NCI-H1417 (cell line): ENCODE data around the gene NLRP10.
A peak's percentile ranks its signal among the peaks of the same experiment; 100 is the strongest.

Experiments used
- DNase-seq, 3 experiments: peaks; one replicate each; lab custom pipeline; 2025; lab: John Stamatoyannopoulos, UW

The NLRP10 gene

DNA sequence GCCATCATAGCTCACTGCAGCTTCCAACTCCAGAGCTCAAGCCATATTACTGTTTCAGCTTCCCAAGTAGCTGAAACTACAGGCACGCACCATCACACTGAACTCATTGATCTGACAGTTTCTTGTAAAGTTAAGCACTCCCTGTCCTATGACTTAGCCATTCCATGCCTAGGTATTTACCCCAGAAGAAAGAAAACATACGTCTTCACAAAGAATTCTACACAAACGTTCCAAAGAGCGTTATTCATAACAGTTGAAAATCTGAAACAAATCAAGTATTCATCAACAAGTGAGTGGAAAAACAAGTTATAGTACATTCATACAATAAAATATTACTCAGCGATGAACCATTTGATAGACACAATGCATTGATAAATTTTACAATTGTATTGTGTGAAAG is 7.8 kb upstream of the NLRP10 start:
- no peak for DNase-seq

DNA sequence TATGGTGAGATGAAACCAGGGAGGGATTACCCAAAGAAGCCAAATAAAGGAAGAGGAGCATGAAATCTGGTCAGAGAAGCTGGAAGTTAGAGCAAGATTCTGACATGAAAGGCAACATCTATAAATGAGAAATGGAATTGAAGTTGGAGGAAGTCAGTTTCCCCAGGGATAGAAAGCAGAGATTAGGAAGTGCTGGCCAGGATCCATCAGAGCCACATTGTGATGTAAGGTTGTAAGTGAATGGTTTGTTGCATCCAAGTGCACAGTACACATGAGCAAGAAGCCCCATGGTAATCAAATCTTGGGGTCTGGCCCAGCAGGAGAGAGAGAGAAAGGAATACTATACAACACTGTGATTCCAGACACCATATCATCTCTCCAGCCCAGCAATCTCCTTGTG is 6.6 kb upstream of the NLRP10 start:
- DNase-seq: no peak

DNA sequence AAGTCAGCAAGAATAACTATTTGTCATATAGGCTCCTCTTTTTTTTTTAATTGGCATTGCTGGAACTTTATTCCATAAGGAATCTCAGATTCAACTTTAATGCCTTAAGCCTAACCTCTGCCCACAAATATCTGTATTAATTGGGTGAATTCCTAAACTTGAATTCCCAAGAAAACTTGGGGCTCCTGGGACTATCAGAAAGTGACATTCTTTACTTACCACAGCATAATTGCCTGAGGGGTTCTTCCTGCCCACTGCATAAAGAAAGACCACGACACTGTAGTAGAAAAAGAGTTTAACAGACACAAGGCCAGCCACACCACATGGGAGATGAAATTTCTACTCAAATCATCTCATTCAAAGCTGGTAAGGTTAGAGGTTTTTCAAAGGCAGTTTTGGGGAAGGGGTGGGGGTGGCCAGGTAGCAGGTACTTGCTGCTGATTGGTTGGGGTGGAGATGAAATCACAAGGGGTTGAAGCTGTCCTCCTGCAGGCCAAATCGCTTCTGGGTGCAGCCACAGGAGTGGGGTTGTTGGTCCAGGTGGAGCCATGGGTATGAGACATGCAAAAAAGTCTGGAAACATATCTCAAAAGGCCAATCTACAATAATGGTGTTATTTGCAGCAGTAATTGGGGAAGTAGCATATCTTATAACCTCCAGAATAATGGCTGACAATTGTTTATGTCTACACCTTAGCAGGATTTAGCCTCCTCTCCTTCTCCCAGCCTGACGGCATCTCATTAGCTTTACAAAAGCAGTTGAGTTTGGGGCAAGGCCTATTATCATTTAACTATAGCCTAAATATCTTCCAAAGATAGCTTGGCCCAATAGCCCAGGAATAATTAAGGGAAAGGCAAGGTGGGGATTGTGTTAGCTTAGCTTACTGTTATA is 4.8 kb upstream of the NLRP10 start:
- no peak for DNase-seq

DNA sequence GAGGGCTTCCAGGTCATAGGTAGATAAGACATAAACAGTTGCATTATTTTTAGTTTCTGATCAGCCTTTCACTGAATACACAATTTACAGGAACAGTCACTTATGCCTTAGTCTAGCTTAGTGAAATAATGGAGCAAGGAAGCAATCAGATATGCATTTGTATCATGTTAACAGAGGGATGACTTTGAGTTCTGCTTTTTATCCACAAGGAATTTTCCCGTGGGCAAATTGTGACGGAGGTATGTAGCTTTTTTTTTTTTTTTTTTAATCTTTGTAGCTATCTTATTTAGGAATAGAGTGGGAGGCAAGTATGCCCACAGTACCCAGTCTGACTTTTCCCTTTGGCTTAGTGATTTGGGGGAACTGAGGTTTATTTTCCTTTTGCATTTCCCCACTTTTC is 3.4 kb upstream of the NLRP10 start:
- no peak for DNase-seq

DNA sequence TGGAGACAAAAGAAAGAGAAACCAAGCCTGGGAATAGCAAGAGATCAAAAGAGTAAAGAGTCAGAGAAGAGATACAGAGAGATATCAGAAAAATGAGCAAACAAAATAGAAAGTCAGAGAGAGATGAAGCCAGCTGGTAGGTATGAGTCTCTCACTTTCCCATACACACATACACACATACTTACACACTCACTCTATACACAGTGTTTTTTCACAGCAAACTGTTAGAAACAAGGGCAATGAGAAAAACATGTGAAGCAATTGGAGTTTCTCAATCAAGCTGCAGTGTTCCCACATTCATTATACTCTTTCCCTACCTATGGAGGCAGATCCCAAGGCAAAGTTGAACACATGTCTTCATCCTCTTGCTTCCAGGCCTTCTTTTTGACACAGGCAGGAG is 2.6 kb upstream of the NLRP10 start:
- DNase-seq: no peak

DNA sequence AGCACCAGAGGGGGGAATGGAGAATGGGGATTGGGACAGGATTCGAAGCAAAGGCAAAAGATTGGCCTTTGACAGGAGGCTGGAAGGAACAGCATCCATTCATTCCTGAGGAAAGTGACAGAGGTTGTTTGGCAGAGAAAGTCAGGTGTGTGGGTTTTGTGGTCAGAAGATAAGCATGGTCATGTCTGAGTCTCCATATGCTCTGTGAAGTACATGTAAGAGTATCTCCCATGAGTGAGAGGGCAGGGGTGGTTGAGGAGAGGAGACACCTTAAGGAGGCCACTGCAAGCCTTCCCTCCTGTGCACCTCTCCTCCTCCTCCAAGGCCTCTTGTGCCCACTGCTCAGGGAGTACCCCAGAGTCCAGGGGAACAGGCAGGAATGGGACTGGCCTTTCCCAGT is 1.9 kb upstream of the NLRP10 start:
- no peak for DNase-seq

DNA sequence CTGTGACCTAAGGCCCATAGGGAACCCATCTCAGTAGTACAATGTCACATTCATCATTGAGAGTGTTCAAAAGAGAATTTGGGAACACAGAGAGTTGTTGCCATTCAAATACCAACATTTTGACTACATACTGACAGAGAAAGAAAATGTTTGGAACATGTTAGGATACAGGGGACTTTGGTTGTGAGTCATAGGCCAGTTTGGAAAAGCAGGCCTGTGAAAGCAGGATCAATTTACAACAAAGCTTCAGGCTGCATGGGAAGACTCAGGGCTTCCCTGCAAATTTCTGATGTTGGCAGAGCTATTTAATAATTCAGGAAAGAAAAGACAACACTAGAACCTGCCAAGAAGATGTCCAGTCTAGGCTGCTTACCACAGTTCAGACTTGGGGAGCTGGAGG is 374 bp downstream of the NLRP10 start:
- no peak for DNase-seq

DNA sequence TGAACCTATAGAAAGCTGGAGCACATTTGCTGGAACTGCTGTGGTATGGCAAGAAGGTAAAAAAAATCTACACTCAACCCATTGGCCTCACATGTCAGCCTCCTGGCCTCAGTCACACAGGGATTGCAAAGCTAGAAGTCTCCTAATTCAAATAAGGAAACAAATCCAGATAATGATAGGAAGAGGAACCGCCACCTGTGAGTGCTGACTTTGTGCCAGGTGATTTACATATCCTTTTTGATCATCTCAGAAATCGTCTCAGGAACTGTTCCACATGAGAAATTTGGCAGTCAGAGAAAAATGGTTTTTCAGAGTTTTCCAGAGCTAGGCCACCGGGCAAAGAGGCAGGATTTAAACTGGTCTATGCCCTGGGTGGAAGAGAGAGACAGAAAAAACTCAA is 986 bp downstream of the NLRP10 start:
- DNase-seq: no peak

DNA sequence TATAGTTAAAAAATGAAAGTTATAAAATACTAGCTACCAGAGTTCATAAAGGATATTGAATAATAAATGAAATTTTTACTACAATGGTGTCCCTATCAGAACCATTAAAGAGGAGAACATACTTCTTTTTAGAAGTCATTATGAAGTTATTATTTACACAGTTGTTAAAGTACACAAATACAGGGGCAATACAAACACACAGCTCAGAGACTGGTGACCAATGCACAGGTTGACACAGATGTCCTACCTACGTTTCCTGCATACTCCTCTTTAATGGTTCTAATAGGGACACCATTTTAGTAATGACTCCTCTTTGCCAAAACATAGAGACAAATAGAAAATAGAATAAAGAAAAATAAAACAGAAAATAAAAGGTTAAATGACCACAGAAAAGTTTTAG is 10.1 kb downstream of the NLRP10 start:
- DNase-seq: no peak

DNA sequence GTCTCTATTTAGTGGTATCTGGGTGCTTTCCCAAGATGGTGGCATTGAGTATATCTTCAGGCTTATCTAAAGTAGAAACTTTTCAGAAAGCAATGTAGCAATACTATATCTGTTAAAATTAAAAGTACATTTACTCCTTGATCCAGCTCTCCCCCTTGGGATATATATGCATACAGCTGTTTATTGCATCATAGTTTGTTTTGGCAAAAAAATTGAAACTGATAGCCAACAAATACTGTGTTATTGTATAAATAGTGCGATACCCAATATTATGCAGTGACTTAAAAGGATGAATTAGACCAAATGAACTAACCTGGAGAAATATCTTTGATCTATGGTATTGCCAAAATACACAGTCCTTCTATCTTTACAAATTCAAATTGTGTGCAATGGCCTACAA is 15.3 kb downstream of the NLRP10 start:
- no peak for DNase-seq

DNA sequence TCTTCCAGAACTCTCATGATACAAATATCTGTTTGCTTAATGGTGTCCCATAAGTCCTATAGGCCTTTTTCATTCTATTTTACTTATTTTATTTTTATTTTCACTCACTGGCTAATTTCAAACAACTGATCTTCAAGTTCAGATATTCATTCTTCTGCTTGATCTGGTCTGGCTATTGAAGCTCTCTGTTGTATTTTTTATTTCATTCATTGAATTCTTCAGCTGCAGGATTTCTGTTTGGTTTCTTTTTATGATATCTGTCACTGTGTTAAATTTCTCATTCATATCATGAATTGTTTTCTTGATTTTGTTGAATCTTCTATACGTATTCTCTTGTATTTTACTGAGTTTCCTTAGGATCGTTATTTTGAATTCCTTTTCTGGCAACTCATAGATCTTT is 21.1 kb downstream of the NLRP10 start:
- DNase-seq: no peak

DNA sequence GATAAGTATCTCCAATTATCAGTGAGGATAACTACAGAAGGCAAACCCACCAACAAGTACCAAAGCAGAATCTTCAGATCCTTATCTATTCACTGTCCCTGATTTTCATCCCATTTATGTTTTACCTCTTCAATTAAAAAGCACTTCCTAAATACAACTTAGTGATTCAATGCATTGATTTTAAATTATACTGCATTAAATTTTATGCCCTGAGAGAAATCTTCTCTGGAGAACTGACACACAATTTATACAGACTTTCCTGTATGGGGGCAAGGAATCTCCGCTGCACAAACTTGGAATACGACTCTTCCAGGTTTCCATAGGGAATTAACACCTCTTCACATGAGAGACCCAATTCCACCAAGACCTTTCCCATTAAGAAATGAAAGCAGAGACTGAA is 23.6 kb downstream of the NLRP10 start, which contains the start of gene OR10A3:
Gene OR10A3, minus strand, starts transcription at position 101 of the 400 bp plus-strand sequence. CDS start 2,188 bp downstream, outside the sequence.
- DNase-seq: no peak

DNA sequence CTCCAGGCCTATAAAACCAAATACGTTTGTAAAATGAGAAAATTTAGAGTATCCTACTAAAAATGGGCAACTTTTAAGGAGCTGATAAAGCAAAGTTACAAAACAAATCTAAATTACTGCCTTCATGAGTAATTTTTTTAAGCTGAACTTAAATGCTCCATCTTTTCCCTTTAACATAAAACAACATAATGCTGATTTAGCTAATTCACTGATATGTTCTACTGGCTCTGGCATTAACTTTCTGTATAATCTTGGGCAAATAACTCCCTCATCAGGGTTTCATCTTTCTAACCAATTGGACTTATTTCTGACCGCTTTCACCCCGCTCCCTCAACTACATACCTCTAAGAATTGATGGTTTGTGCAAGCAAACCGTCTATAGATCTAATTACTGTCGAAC is 24.1 kb downstream of the NLRP10 start:
- DNase-seq: no peak

DNA sequence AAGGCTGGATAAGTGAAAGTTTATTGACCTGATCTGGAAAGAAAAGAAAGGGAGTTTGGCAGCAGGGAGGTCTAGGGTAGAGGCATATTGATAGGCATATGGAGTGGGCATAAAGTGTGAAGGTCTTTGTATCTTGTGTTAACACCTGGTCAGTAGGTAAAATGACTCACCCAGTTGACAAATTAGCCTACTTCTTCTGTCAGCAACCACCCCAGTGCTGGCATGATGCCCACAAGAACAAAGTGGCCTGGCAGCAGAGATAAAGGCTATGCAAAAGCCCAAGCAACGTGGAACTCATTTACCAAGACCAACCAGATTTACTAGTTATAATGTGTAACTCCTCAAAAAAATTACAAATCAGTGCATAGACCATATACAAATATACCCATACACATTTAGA is 28.6 kb downstream of the NLRP10 start:
- DNase-seq: peak in 1 of 3 experiments; percentile 8

DNA sequence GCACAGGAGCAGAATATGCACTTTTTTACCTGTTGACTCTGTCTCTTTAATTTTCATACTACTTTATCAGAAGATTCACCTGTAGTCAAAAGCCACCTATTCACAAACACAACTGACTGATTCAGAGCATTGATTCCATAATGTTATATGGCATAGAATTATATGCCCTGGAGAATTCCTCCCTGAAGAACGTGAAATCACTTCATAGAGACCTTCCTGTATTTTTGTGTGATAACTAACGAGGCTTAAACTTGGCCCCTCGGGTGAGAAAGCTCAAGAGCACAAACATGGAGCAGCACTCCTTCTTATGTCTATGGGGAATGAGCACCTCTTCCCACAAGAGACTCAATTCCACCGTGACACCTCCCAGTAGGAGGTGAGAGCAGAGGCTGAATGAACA is 34.1 kb downstream of the NLRP10 start, which contains the start of gene OR10A6:
Gene OR10A6, minus strand, starts transcription at position 101 of the 400 bp plus-strand sequence. CDS start 2,606 bp downstream, outside the sequence.
- no peak for DNase-seq

DNA sequence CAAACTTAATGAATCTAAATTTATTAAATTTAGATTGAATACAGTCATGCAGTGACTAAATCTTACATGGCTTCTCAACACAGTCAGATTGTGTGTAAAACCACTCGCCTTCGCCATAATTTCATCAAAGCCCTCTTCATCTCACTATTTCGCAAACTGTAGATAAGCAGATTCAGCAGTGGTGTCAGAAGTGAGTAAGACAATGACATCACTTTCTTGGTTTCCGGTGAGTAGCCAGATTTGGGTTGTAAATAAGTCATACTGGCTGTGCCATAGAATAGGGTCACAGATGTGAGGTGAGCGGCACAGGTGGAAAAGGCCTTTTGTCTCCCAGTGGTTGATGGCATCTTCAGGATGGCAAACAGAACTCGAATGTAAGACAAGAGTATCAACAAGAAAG is 37.6 kb downstream of the NLRP10 start:
- no peak for DNase-seq

DNA sequence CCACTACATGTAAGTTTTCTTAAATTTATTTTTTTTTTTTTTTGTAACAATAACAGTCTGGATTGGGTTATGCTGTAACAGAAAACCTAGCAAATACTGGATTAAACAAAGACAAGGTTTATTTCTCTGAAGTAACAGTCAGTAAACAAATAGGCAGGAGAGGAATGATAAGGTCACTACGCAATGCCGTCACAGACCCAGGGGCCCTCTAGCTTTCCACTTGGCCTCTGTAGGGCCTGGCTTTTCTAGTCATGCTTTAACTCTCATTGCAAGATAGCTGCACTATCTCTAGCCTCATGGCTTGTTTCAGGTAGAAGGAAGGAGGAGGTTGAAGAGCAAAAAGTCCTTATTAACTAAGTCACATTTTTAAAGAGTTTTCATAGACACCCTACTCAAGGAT is 40.7 kb downstream of the NLRP10 start:
- DNase-seq: no peak

DNA sequence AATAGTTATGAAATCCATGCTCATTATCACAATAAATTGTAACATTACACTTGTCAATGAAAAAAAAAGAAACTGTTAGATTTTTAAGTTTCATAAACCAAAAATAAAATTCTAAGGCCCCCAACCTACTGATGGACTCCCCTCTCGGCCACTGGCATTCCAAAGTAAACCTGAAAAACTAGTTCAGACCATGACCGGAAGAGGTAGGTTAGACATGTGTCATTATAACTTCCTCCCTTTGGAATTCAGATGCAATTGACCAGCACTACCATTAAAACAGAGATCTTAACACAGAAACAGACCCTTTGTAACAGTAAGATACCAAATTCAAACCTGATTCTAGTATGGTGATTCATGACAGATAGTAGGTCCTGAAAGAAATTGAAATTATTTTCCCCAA is 47.1 kb downstream of the NLRP10 start:
- no peak for DNase-seq
